Transverse colon (tissue), 4 donors: ENCODE results near the gene CTBP2. TPM values are rescaled to one million over a fixed set of nuclear protein-coding genes. Genes with fewer than 3 reads are reported as not detected.

Source experiments
- DNase-seq: peaks from one replicate; pipeline ENCODE4 v3.0.0-alpha.2; 2019
- H3K27ac ChIP-seq, 4 donors: fragments of 200-600 bp; sonication (generic); 2 replicates each; pipeline ENCODE4 v1.5.1; 2016 to 2018; ENCODE audit warnings: inconsistent platforms in 4 of 4
- H3K27me3 ChIP-seq: fragments of 200-600 bp; sonication (generic); 2 replicates; pipeline ENCODE4 v1.5.1; 2017; ENCODE audit warnings: inconsistent platforms
- H3K36me3 ChIP-seq, 4 donors: fragments of 200-600 bp; sonication (generic); 2 replicates each; pipeline ENCODE4 v1.5.1; 2017 to 2019; ENCODE audit warnings: inconsistent platforms in 4 of 4
- H3K4me1 ChIP-seq, 4 donors: fragments of 200-600 bp; sonication (generic); 2 replicates each; pipeline ENCODE4 v1.5.1; 2017 to 2020; ENCODE audit warnings: inconsistent platforms in 4 of 4
- H3K4me3 ChIP-seq, 4 donors: fragments of 200-600 bp; sonication (generic); 1 replicate in 1 of 4; 2 replicates in 3 of 4; pipeline versions ENCODE4 v1.5.1 to v1.6.1; 2017 to 2019; ENCODE audit warnings: inconsistent platforms in 4 of 4
- H3K9me3 ChIP-seq, 2 donors: fragments of 200-600 bp; sonication (generic); 2 replicates each; pipeline ENCODE4 v1.5.1; 2017 to 2019; ENCODE audit warnings: inconsistent platforms in 2 of 2
- EP300 ChIP-seq: sonication (generic); formaldehyde crosslinking; IDR thresholded peaks from one replicate; pipeline ENCODE4 v1.6.1; 2017; ENCODE audit warnings: antibody characterized with exemption, low read depth
- POLR2A ChIP-seq: fragments of 450-650 bp; IDR thresholded peaks from one replicate; pipeline ENCODE4 v1.6.1; 2016; ENCODE audit warnings: antibody characterized with exemption, mild to moderate bottlenecking, moderate library complexity
- POLR2AphosphoS5 ChIP-seq, 3 donors: sonication (generic); formaldehyde crosslinking; IDR thresholded peaks; one replicate each; pipeline ENCODE4 v1.6.1; 2016; ENCODE audit warnings: antibody characterized with exemption in 3 of 3
- WGBS, 2 donors: methylation state at CpG; one replicate each; pipeline ENCODE4 v1.1.5; 2018; ENCODE audit warnings: low coverage in 1 of 2; 5-methylcytosine and 5-hydroxymethylcytosine counted together
- in situ Hi-C, 4 donors: fragments of 200-750 bp; cut with MboI; loops; one replicate each; pipeline versions ENCODE4 v1.15.0 to v1.15.1; 2017; ENCODE audit warnings: low sequenced_read_pairs in 3 of 4, low pct_ligation_motif_present in 1 of 4, low pct_unique_long_range_greater_than_20kb in 1 of 4
- intact Hi-C: fragments of 100-400 bp; cut with DNase I; formaldehyde crosslinking; loops from one replicate; pipeline ENCODE4 v1.15.1; 2023; ENCODE audit warnings: low total_unique reads
- total RNA-seq, 4 donors: library from RNA; depleted of rRNA; stranded (reverse); fragments of >200 nt; gene quantifications; one replicate each; pipeline ENCODE4 v1.1.0, GENCODE V29; 2016
- TF ChIP-seq, protein P1 (sequence below), 5 experiments: fragments of 200-600 bp in 3 of 5; fragments of 450-650 bp in 2 of 5; sonication (generic) in 3 of 5; IDR thresholded peaks; 1 replicate in 2 of 5; 2 replicates in 3 of 5; pipeline ENCODE4 v1.5.1; 2016 to 2017; ENCODE audit warnings: antibody characterized with exemption in 5 of 5, inconsistent platforms in 3 of 5, mild to moderate bottlenecking in 2 of 5, moderate library complexity in 1 of 5

Gene CTBP2
- total RNA-seq, 4 donors from 2014 or later = 71.9 to 247 (median 98.4) TPM

DNA sequence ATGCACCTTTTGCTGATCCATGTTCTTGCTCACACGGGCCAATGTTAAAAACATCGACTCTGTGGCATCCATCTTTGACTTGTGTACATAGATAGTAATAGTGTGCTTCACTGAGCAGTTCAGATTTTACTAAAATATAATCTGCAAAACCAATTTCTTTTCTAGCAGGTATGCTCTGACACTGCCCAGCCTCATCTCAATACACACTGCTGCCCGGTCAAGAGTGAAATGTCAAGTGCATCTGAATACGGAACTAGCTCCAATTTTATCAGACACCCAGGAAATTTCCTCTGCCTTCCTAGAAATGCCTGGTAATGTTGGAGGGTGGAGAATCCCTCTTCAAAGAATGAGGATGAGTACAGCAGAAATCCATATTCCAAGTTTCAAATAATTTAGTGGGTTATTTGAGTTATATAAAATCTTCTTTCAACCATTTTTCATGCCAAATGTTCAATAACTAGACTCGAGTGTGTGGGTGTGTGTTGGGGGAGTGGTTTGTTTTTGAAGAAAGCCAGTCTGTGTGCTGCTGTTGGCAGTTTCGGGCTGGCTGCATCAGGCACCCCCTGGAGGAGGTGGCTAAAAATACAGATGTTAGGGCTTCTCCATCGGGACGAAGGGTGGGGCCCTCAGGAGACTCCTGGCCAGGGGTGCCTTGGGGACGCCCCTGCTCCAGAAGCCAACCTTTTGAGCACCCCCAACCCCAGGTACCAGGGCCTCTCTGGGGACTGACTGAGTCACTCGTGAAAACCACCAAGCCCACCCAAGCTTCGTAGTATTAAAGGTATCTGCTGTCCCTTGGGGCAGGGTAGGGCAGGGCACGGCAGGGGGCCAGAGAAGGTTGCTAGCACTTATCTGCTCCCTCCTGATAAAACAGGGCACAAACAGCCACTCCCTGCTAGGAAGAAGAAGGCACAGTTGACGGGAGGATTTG, 15.4 kb downstream of the CTBP2 start:
- H3K36me3 ChIP-seq = no peaks in the 10 kb centered on the region
- TF ChIP-seq, protein P1, sequence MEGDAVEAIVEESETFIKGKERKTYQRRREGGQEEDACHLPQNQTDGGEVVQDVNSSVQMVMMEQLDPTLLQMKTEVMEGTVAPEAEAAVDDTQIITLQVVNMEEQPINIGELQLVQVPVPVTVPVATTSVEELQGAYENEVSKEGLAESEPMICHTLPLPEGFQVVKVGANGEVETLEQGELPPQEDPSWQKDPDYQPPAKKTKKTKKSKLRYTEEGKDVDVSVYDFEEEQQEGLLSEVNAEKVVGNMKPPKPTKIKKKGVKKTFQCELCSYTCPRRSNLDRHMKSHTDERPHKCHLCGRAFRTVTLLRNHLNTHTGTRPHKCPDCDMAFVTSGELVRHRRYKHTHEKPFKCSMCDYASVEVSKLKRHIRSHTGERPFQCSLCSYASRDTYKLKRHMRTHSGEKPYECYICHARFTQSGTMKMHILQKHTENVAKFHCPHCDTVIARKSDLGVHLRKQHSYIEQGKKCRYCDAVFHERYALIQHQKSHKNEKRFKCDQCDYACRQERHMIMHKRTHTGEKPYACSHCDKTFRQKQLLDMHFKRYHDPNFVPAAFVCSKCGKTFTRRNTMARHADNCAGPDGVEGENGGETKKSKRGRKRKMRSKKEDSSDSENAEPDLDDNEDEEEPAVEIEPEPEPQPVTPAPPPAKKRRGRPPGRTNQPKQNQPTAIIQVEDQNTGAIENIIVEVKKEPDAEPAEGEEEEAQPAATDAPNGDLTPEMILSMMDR (IDR thresholded peaks at IDR 0.05) = peak in 4 of 5 experiments; percentile 23 to 32 (median 28)
- no peak for TF ChIP-seq EP300
- TF ChIP-seq POLR2AphosphoS5 (IDR thresholded peaks at IDR 0.05) = no peak
- peaks cover 42 to 78% (median 57%) of the 10 kb centered on the region in 4 donors for H3K4me1 ChIP-seq
- DNase-seq = no peak
- H3K27ac ChIP-seq = peak overlapping the region in 3 of 4 donors; percentile 98 to 99 (median 99)
- no peaks in the 10 kb centered on the region for H3K9me3 ChIP-seq
- in situ Hi-C loops (no loop called here), intact Hi-C loops (loop anchor here (10.0 kb wide), 1 partner anchor 100 kb away; no protein-coding TSS in a partner anchor)
- H3K4me3 ChIP-seq = no peak overlapping the region
- 24 to 31% methylated on average over 3 to 13 of the region's 13 CpGs for WGBS, 2 donors
- no peaks in the 10 kb centered on the region for H3K27me3 ChIP-seq

DNA sequence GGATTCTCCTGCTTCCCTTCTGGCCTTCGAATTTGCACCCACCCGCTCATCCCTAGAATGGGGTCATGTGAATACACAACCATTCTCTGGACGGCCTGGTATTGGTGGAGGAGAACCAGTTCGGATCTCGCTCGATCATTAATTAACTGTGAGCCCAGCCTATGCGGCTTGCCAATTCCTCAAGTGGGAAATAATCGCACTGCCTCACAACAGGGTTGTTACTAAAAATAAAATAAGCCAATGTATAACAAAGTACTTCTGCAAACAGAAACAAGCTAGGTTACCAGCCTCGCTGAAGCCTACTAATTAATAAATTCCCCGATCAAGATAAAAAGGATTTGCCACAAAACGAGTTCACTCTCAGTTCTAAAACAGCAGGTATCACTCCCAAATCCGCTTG, 16.2 kb downstream of the CTBP2 start:
- no peak for DNase-seq
- peak overlapping the region in 1 of 4 donors; percentile 99 for H3K27ac ChIP-seq
- no peak for TF ChIP-seq EP300
- TF ChIP-seq POLR2AphosphoS5 (IDR thresholded peaks at IDR 0.05) = no peak
- TF ChIP-seq POLR2A = no peak
- TF ChIP-seq, protein P1 (IDR thresholded peaks at IDR 0.05) = no peak
- in situ Hi-C loops (no loop called here), intact Hi-C loops (loop anchor here (10.0 kb wide), 1 partner anchor 99 kb away; no protein-coding TSS in a partner anchor)
- no peaks in the 10 kb centered on the region for H3K9me3 ChIP-seq
- H3K4me1 ChIP-seq = peaks cover 42 to 71% (median 49%) of the 10 kb centered on the region in 4 donors
- H3K27me3 ChIP-seq = no peaks in the 10 kb centered on the region
- H3K4me3 ChIP-seq = no peak overlapping the region
- 58 to 60% methylated on average over 2 to 12 of the region's 12 CpGs for whole genome bisulfite sequencing, 2 donors
- no peaks in the 10 kb centered on the region for H3K36me3 ChIP-seq

DNA sequence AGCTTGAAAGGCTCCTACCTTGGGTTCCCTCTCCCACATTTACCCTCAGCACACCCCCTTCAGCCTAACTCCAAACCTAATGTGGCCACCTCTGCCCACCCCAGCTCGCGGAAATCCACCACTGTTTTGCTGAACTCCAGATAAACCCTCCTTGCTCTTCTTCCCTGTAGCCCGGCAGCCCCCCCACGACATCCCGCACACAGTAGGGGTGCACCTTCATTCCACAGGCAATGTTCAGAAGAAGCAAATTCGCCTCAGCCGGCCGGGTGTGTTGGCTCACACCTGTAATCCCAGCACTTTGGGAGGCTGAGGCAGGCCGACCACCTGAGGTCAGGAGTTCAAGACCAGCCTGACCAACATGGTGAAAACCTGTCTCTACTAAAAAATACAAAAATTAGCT, 17.4 kb downstream of the CTBP2 start:
- Histone ChIP-seq H3K27ac (no peak overlapping the region), H3K36me3 (no peaks in the 10 kb centered on the region), H3K4me1 (peaks cover 31 to 63% (median 47%) of the 10 kb centered on the region in 4 donors), H3K27me3 (no peaks in the 10 kb centered on the region), H3K9me3 (no peaks in the 10 kb centered on the region), H3K4me3 (no peak overlapping the region)
- TF ChIP-seq EP300 (no peak), POLR2A (no peak), POLR2AphosphoS5 (IDR thresholded peaks at IDR 0.05) (no peak)
- TF ChIP-seq, protein P1 (IDR thresholded peaks at IDR 0.05) = no peak
- DNase-seq = no peak
- WGBS, 2 donors = 83% methylated on average over 9 of the region's 9 CpGs; no CpG with 5 or more reads in 1 of the 2 donors
- in situ Hi-C loops (no loop called here), intact Hi-C loops (loop anchor here (10.0 kb wide), 1 partner anchor 98 kb away; no protein-coding TSS in a partner anchor)

DNA sequence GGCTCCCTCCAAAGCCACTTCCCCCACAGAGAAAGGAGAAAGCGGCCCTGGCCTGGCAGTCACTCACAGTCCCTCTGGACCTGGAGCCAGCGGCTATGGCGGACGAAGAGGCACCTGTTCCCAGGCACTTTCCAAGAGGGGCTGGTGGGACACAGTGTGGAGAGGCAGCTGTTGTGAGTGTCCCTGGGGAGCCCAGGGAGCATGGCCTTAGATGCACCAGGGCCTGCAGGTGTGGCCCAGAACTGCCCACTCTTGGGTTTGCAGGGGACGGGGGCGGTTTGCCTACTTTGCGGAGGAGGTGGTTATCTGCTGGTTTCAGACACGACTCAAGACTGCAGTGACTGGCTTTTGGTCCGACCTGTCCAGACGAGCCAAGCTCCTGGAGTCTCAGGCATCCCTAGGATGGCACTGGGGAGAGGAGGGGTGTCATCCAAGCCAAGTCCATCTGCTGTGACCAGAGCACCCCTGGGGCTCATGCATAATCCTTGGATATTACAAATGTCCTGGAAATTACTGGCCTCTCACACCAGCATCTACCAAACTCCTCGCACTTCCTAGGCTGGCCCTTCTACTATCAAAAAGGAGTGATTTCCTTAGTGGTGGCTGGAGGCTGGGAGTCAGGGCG, 18.4 kb downstream of the CTBP2 start:
- Histone ChIP-seq H3K4me1 (peaks cover 21 to 59% (median 47%) of the 10 kb centered on the region in 4 donors), H3K4me3 (no peak overlapping the region), H3K9me3 (no peaks in the 10 kb centered on the region), H3K27me3 (no peaks in the 10 kb centered on the region), H3K36me3 (no peaks in the 10 kb centered on the region), H3K27ac (no peak overlapping the region)
- WGBS, 2 donors = 85% methylated on average over 12 of the region's 12 CpGs; no CpG with 5 or more reads in 1 of the 2 donors
- in situ Hi-C loops (no loop called here), intact Hi-C loops (loop anchor here (10.0 kb wide), 1 partner anchor 97 kb away; no protein-coding TSS in a partner anchor)
- no peak for DNase-seq
- TF ChIP-seq EP300 = no peak
- TF ChIP-seq, protein P1 (IDR thresholded peaks at IDR 0.05) = no peak
- TF ChIP-seq POLR2AphosphoS5 (IDR thresholded peaks at IDR 0.05) = no peak
- TF ChIP-seq POLR2A = no peak
